Activated CD4-positive, CD25-positive, alpha-beta regulatory T cell treated with anti-CD3 and anti-CD28 coated beads, Interleukin-2, amount 50 U/mL, for 72 hours (primary cell): ENCODE data around the gene HINT2.

Source experiments
- DNase-seq: peaks from one replicate; pipeline ENCODE4 v3.0.0; 2021

The HINT2 gene

GRCh38 chr9:35774907-35775635 is 39.8 kb downstream of the HINT2 start:
- DNase-seq: no peak

GRCh38 chr9:35771943-35772342 is 42.9 kb downstream of the HINT2 start:
- DNase-seq: no peak

GRCh38 chr9:35771534-35771933 is 43.3 kb downstream of the HINT2 start:
- no peak for DNase-seq

GRCh38 chr9:35771075-35771433 is 43.8 kb downstream of the HINT2 start:
- DNase-seq: no peak

GRCh38 chr9:35769763-35770162 is 45.1 kb downstream of the HINT2 start:
- DNase-seq: no peak

GRCh38 chr9:35767458-35767857 is 47.4 kb downstream of the HINT2 start:
- no peak for DNase-seq

GRCh38 chr9:35766997-35767396 is 47.8 kb downstream of the HINT2 start:
- no peak for DNase-seq

- no peak for DNase-seq
Observed at GRCh38 chr9:35763803-35764202, 51.0 kb downstream of the HINT2 start.

- DNase-seq: no peak
Observed at GRCh38 chr9:35763181-35763580, 51.7 kb downstream of the HINT2 start.
